T-cell (primary cell): ENCODE measurements around the gene TRPM6. TPM values are rescaled to one million over a fixed set of nuclear protein-coding genes. Genes with fewer than 3 reads are reported as not detected.
"Not testable (repeated sequence)": the region's sequence is repeated elsewhere in the genome, so short reads cannot be mapped to it uniquely, and the experiment has no call there.

Source experiments
- ATAC-seq, 4 experiments: fragments of 200-7000 bp in 3 of 4; fragments of 150-1000 bp in 1 of 4; cut with Tn5 transposase; replicated peaks in 1 of 4; 1 replicate in 3 of 4; 2 replicates in 1 of 4; pipeline ENCODE4 v1.10.0; 2021; ENCODE audit warnings: moderate library complexity in 3 of 4, mild to moderate bottlenecking in 2 of 4, moderate number of reproducible peaks in 1 of 4
- CTCF ChIA-PET, 2 donors: fragments of 300-600 bp; sonication (Branson Sonifier 250); formaldehyde crosslinking; loops; one replicate each; lab custom pipeline; 2022; ENCODE audit warnings: antibody characterized with exemption in 2 of 2; lab: Charles Lee
- POLR2A ChIA-PET, 2 donors: fragments of 300-600 bp; sonication (Branson Sonifier 250); formaldehyde crosslinking; loops; one replicate each; lab custom pipeline; 2022; ENCODE audit warnings: antibody characterized with exemption in 2 of 2; lab: Charles Lee
- DNase-seq, 35 experiments: peaks; one replicate each; pipeline versions ENCODE4 v3.0.0 to v3.0.0-alpha.2; 2013 to 2023
- H3K27ac ChIP-seq: one replicate; pipeline ENCODE4 v1.5.1; 2013; ENCODE audit warnings: low read length
- H3K27me3 ChIP-seq, 2 experiments: replicated peaks in 1 of 2; 1 replicate in 1 of 2; 2 replicates in 1 of 2; pipeline versions ENCODE4 v1.6.1 to v1.7.0; 2013; ENCODE audit warnings: low read length in 1 of 2, mixed read lengths in 1 of 2; ENCODE audit not compliant: control insufficient read depth in 2 of 2, insufficient read depth in 2 of 2; ENCODE audit errors: extremely low read depth in 1 of 2
- H3K36me3 ChIP-seq, 2 donors: 1 replicate in 1 of 2; 2 replicates in 1 of 2; pipeline versions ENCODE4 v1.6.1 to v1.7.0; 2013; ENCODE audit warnings: low read length in 1 of 2; ENCODE audit not compliant: control insufficient read depth in 2 of 2, insufficient read depth in 1 of 2; ENCODE audit errors: extremely low read depth in 1 of 2
- H3K4me1 ChIP-seq, 2 experiments: 1 replicate in 1 of 2; 2 replicates in 1 of 2; pipeline versions ENCODE4 v1.6.1 to v1.7.0; 2013; ENCODE audit warnings: low read length in 2 of 2, mixed read lengths in 1 of 2; ENCODE audit not compliant: insufficient read depth in 2 of 2, control insufficient read depth in 1 of 2; ENCODE audit errors: extremely low read depth in 1 of 2
- H3K4me3 ChIP-seq, 2 donors: 1 replicate in 1 of 2; 2 replicates in 1 of 2; pipeline versions ENCODE4 v1.5.1 to v1.7.0; 2013; ENCODE audit warnings: mild to moderate bottlenecking in 2 of 2, low read length in 1 of 2, moderate library complexity in 1 of 2; ENCODE audit not compliant: control insufficient read depth in 1 of 2; ENCODE audit errors: extremely low read depth in 1 of 2
- H3K9me3 ChIP-seq: 2 replicates; pipeline ENCODE4 v1.7.0; 2013
- H3K27ac Mint-ChIP-seq, 2 donors: one replicate each; pipeline ENCODE4 v1.8.0; 2020 to 2021; ENCODE audit warnings: mild to moderate bottlenecking in 2 of 2, mixed read lengths in 2 of 2
- H3K27me3 Mint-ChIP-seq, 2 donors: one replicate each; pipeline ENCODE4 v1.8.0; 2021 to 2022; ENCODE audit warnings: mixed read lengths in 2 of 2
- H3K36me3 Mint-ChIP-seq: one replicate; pipeline ENCODE4 v1.8.0; 2021; ENCODE audit warnings: mixed read lengths
- H3K4me1 Mint-ChIP-seq, 3 donors: one replicate each; pipeline ENCODE4 v1.8.0; 2020 to 2022; ENCODE audit warnings: mixed read lengths in 3 of 3, mild to moderate bottlenecking in 1 of 3
- H3K4me3 Mint-ChIP-seq, 3 donors: one replicate each; pipeline ENCODE4 v1.8.0; 2020 to 2022; ENCODE audit warnings: mild to moderate bottlenecking in 3 of 3, mixed read lengths in 3 of 3, moderate library complexity in 3 of 3
- H3K9me3 Mint-ChIP-seq, 3 donors: one replicate each; pipeline ENCODE4 v1.8.0; 2020 to 2022; ENCODE audit warnings: mixed read lengths in 3 of 3
- WGBS: methylation state at CpG from one replicate; pipeline ENCODE4 v1.1.5; 2013; ENCODE audit warnings: missing lambda C conversion rate; ENCODE audit not compliant: insufficient coverage; 5-methylcytosine and 5-hydroxymethylcytosine counted together
- total RNA-seq, 35 experiments: library from RNA in 6 of 35; stranded (reverse) in 6 of 35; fragments of 120-200 nt in 1 of 35; gene quantifications; one replicate each; pipeline versions ENCODE4 v1.2.1 to v1.2.4 and lab custom pipeline; 2013 to 2026

The TRPM6 gene
- total RNA-seq, 5 donors from 2014 or later (not counting 1 experiment from before 2014, with no cell fraction given), result not detected

DNA sequence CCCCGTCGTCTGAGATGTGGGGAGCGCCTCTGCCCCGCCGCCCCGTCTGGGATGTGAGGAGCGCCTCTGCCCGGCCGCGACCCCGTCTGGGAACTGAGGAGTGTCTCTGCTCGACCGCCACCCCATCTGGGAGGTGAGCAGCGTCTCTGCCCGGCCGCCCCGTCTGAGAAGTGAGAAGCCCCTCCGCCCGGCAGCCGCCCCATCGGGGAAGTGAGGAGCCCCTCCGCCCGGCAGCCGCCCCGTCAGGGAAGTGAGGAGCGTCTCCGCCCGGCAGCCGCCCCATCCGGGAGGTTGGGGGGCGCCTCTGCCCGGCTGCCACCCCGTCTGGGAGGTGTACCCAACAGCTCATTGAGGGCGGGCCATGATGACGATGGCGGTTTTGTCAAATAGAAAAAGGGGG is 34.7 kb downstream of the TRPM6 start:
- not testable (repeated sequence) for H3K9me3 Mint-ChIP-seq, H3K4me1 Mint-ChIP-seq

DNA sequence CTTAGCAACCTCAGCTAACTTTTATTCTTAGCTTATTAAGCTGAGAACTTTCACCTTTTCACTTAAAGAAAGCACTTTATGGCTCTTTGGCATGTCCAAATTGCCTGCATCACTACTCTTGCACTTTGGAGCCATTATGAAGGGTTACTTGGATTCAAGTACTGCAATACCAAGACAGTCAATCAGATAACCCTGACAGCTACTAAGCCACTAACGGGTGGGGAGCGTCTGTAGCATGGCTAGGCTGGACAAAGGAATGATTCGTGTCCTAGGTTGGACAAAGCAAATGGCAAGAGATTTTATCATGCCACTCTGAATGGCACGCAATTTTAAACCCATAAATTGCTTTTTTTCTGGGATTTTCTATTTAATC is 39.6 kb downstream of the TRPM6 start:
- no peak for ATAC-seq
- DNase-seq, result no peak
- H3K27me3 Mint-ChIP-seq, result peaks cover 0 to 2% of the 10 kb centered on the region in 2 donors
- H3K4me1 ChIP-seq, result no peaks in the 10 kb centered on the region
- no peaks in the 10 kb centered on the region for H3K36me3 Mint-ChIP-seq
- H3K27me3 ChIP-seq, result peaks cover 0 to 5% of the 10 kb centered on the region in 2 experiments
- no peaks in the 10 kb centered on the region for H3K4me1 Mint-ChIP-seq
- no peak overlapping the region for H3K27ac Mint-ChIP-seq
- no peaks in the 10 kb centered on the region for H3K36me3 ChIP-seq
- H3K4me3 Mint-ChIP-seq, result no peak overlapping the region
- 45% methylated on average over 2 of the region's 4 CpGs for WGBS
- no peaks in the 10 kb centered on the region for H3K9me3 Mint-ChIP-seq
- CTCF ChIA-PET, result no interaction called here
- POLR2A ChIA-PET, result no interaction called here
- H3K27ac ChIP-seq, result no peak overlapping the region
- no peak overlapping the region for H3K4me3 ChIP-seq
- no peaks in the 10 kb centered on the region for H3K9me3 ChIP-seq

More for the DNA sequence above, 34.7 kb downstream of the TRPM6 start:
- CTCF ChIA-PET, H3K27ac Mint-ChIP-seq, H3K4me1 ChIP-seq, H3K4me3 ChIP-seq, H3K9me3 ChIP-seq, POLR2A ChIA-PET, ATAC-seq, H3K36me3 ChIP-seq, H3K27me3 ChIP-seq, H3K36me3 Mint-ChIP-seq, H3K27ac ChIP-seq, DNase-seq, H3K4me3 Mint-ChIP-seq, H3K27me3 Mint-ChIP-seq: not testable (repeated sequence)
- WGBS, result 91% methylated on average over 33 of the region's 36 CpGs

DNA sequence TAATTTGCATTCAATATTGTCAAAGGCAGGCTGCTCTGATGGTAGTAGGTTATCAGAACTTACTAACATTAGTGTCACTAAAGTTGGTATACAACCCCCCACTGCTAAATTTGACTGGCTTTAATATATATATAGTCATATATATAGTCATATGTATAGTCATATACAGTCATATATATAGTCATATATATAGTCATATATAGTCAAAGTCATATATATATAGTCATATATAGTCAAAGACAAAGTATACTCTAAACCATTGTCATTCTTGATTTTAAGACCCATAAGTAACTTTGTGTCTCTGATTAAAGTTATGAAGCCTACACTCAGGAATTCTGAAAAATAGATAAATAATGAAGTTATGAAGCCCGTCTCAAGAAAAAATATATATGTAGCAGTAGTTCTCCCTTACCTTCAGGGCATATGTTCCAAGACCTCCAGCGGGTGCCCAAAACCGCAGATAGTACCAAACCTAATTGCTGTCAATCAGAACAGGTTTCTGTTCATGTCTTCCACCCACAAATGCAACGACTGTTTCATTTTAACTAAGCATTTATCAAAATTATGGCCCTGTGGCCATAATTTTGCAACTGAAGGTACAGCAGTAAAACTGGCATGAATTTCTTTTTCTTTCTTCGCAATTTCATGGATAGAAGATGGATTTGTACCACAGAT is 40.1 kb downstream of the TRPM6 start:
- Mint-ChIP-seq H3K27me3 (peaks cover 0 to 2% of the 10 kb centered on the region in 2 donors), H3K9me3 (no peaks in the 10 kb centered on the region), H3K4me1 (no peaks in the 10 kb centered on the region), H3K36me3 (no peaks in the 10 kb centered on the region), H3K27ac (no peak overlapping the region), H3K4me3 (no peak overlapping the region)
- DNase-seq (no peak), ATAC-seq (no peak)
- CTCF ChIA-PET, result no interaction called here
- Histone ChIP-seq H3K27me3 (peaks cover 0 to 5% of the 10 kb centered on the region in 2 experiments), H3K4me3 (no peak overlapping the region), H3K9me3 (no peaks in the 10 kb centered on the region), H3K36me3 (no peaks in the 10 kb centered on the region), H3K27ac (no peak overlapping the region), H3K4me1 (no peaks in the 10 kb centered on the region)
- WGBS, result 50% methylated on average over 1 of the region's 5 CpGs
- POLR2A ChIA-PET, result no interaction called here

DNA sequence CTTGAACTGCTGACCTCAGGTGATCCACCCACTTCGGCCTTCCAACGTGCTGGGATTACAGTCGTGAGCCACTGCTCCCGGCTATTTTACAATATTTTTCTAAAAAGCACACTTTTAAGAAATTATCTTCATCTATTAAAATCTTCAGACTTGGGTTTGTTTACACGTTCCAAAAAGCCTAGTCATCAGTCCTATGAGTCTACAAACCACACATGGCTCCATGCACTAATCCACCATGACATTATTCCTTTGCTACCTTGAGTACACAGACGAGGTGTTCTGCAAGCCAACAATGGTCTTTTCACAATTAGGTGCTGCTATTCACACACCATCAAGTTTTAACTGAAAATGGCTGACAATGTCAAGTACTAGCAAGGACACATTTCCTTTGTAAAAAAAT is 41.0 kb downstream of the TRPM6 start:
- no peak overlapping the region for H3K27ac Mint-ChIP-seq
- no peaks in the 10 kb centered on the region for H3K9me3 ChIP-seq
- CTCF ChIA-PET, result no interaction called here
- DNase-seq, result no peak
- ATAC-seq, result no peak
- H3K27ac ChIP-seq, result no peak overlapping the region
- POLR2A ChIA-PET, result no interaction called here
- no peak overlapping the region for H3K4me3 Mint-ChIP-seq
- no peak overlapping the region for H3K4me3 ChIP-seq
- no peaks in the 10 kb centered on the region for H3K36me3 ChIP-seq
- H3K27me3 ChIP-seq, result peaks cover 0 to 4% of the 10 kb centered on the region in 2 experiments
- peaks cover 0 to 2% of the 10 kb centered on the region in 2 donors for H3K27me3 Mint-ChIP-seq
- H3K4me1 ChIP-seq, result no peaks in the 10 kb centered on the region
- no peaks in the 10 kb centered on the region for H3K4me1 Mint-ChIP-seq
- WGBS, result 62% methylated on average over 2 of the region's 6 CpGs
- H3K36me3 Mint-ChIP-seq, result no peaks in the 10 kb centered on the region
- no peaks in the 10 kb centered on the region for H3K9me3 Mint-ChIP-seq

DNA sequence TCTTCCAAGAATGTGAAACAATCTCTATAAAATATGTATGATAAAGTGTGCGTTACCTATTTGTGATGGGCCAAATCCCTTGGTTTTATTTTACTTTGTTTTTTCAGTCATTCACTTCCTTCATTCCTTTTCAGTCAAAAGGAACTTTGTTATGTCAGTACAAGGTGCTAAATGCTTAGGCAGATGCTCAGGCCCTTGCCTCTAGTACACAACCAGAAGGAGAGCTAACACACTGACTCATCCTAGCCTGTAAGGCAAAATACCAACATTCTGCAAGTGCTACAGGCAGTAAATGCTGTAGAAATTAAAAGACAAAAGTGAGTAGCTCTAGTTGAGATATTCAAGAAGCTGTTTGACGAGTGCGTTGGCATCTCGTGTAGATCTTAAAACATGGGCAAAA is 49.4 kb downstream of the TRPM6 start:
- Histone ChIP-seq H3K9me3 (no peaks in the 10 kb centered on the region), H3K27me3 (no peaks in the 10 kb centered on the region), H3K4me1 (no peaks in the 10 kb centered on the region), H3K36me3 (no peaks in the 10 kb centered on the region), H3K27ac (no peak overlapping the region), H3K4me3 (no peak overlapping the region)
- no peak overlapping the region for H3K4me3 Mint-ChIP-seq
- H3K27me3 Mint-ChIP-seq, result peaks cover 9 to 32% of the 10 kb centered on the region in 2 donors
- CTCF ChIA-PET, result interaction anchor here (0.7 to 1.2 kb wide), 2 partner anchors 14 to 188 kb away, joined by 3 to 9 read pairs; no protein-coding TSS in a partner anchor
- H3K36me3 Mint-ChIP-seq, result no peaks in the 10 kb centered on the region
- POLR2A ChIA-PET, result no interaction called here
- H3K9me3 Mint-ChIP-seq, result no peaks in the 10 kb centered on the region
- DNase-seq (no peak), ATAC-seq (no peak)
- no peak overlapping the region for H3K27ac Mint-ChIP-seq
- H3K4me1 Mint-ChIP-seq, result no peaks in the 10 kb centered on the region
- no CpG with 5 or more reads among the region's 4 CpGs for WGBS

DNA sequence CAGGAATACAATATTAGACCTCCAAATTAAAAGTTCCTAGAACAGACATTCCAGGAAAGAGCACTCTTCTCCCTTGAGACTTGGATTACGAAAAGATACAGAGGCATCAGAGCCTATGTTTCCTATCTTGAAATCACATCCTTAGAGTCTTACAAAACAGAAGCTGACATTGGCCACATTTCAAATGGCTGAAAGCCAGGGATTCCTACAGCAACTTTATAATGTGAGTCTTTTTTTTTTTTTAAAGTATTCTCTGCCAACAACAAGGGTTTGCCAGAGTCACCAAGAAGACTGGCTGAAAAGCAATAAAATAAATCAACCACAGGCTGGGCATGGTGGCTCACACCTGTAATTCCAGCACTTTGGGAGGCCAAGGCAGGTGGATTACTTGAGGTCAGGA is 63.1 kb downstream of the TRPM6 start:
- Mint-ChIP-seq H3K36me3 (no peaks in the 10 kb centered on the region), H3K27me3 (peaks cover 10 to 11% of the 10 kb centered on the region in 2 donors), H3K4me3 (no peak overlapping the region), H3K27ac (no peak overlapping the region), H3K4me1 (no peaks in the 10 kb centered on the region), H3K9me3 (no peaks in the 10 kb centered on the region)
- WGBS, result 100% methylated on average over 1 of the region's 1 CpG
- no peaks in the 10 kb centered on the region for H3K4me1 ChIP-seq
- ChIA-PET POLR2A (interaction anchor here in 1 of 2 donors (0.7 kb wide), 1 partner anchor 22 kb away, joined by 16 read pairs; no protein-coding TSS in a partner anchor), CTCF (interaction anchor here in 1 of 2 donors (0.6 kb wide), 1 partner anchor 23 kb away, joined by 4 read pairs; no protein-coding TSS in a partner anchor)
- DNase-seq, result no peak
- no peak for ATAC-seq
- H3K9me3 ChIP-seq, result no peaks in the 10 kb centered on the region
- no peak overlapping the region for H3K4me3 ChIP-seq
- no peaks in the 10 kb centered on the region for H3K36me3 ChIP-seq
- H3K27ac ChIP-seq, result no peak overlapping the region
- no peaks in the 10 kb centered on the region for H3K27me3 ChIP-seq
